HG03097 (cell line): ENCODE data around the gene DCTPP1.
"Not testable (repeated sequence)": the region's sequence is repeated elsewhere in the genome, so short reads cannot be mapped to it uniquely, and the experiment has no call there.

Source experiments
- ATAC-seq: cut with Tn5 transposase; IDR thresholded peaks from one replicate; pipeline ENCODE4 v1.9.1; 2021; ENCODE audit not compliant: unreplicated experiment, low FRiP score

DCTPP1 gene

DNA sequence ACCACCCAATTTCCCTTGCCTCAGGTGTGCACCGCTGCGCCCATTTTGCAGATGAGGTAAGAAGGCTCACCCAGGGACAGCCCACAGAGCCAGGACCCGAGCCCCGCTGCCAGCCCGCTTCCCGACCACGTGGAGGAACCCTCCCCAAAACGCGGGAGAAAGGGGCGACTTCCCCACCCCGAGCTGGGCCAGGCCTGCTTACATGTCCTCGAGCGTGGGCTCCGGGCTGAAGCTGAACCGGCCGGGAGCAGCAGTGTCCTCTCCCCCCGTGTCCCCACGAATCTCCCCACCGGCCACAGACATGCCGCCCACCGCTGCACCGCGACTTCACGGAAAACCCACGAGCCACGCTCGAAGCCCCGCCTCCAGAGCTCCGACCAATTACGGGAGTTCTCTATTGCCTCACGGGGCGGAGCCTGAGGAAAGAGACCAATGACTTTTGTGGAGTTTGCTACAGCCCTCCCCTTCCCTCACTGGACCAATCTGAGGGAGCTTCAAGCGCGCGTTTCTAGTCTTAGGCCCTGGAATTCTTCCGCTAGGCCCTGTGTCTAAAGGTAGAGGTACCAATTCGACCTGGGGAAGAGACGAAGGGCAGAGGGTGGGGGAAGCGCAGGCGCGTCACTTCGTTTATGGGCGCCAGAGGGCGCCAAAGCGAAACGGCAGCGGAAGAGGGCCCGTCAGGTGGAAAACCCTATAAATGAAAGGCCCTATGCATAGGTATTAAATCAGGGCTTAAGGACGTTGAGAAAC, at the start of gene DCTPP1:
TSS of gene DCTPP1 (minus strand) at position 353 of the 750 bp plus-strand sequence. CDS start at position 303, 50 bp downstream.
- ATAC-seq = peak; percentile 95

- no peak for ATAC-seq
Measured at GRCh38 chr16:30478766-30479478, 49.1 kb upstream of the DCTPP1 start.

GRCh38 chr16:30477773-30478172, 47.9 kb upstream of the DCTPP1 start:
- not testable (repeated sequence) for ATAC-seq

DNA sequence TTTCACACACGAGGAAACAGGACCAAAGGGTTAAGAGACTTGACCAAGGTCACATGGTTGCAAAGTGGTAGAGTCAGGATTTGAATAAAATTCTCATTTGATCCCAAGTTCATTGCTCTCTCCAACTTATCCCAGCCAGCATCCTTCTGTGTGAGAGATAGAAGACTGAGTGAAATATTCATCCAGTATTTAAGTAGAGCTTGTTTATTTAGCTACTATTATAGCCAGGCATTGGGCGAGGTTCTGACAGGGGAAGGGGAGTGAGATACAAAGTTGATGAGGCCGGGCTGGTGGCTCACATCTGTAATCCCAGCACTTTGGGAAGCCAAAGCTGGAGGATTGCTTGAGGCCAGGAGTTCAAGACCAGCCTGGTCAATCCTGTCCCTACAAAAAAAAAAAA, 47.2 kb upstream of the DCTPP1 start:
- no peak for ATAC-seq

GRCh38 chr16:30474684-30475083, 44.9 kb upstream of the DCTPP1 start:
- no peak for ATAC-seq

DNA sequence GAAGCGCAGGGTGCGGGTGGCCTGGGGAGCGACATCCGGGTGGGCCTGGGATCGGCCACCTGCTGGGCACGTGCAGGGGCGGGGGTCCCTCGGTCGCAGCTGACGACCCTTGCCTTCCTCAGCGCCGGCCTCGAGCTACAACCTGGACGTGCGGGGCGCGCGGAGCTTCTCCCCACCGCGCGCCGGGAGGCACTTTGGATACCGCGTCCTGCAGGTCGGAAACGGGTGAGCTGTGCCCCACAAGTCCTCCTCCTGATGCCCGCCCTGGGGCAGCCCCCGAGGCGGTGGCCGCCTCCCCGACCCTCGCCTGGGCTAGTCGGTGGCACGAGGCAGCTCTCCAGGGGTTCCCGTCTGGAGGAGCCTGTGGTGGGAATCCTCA, 44.2 kb upstream of the DCTPP1 start:
- no peak for ATAC-seq

DNA sequence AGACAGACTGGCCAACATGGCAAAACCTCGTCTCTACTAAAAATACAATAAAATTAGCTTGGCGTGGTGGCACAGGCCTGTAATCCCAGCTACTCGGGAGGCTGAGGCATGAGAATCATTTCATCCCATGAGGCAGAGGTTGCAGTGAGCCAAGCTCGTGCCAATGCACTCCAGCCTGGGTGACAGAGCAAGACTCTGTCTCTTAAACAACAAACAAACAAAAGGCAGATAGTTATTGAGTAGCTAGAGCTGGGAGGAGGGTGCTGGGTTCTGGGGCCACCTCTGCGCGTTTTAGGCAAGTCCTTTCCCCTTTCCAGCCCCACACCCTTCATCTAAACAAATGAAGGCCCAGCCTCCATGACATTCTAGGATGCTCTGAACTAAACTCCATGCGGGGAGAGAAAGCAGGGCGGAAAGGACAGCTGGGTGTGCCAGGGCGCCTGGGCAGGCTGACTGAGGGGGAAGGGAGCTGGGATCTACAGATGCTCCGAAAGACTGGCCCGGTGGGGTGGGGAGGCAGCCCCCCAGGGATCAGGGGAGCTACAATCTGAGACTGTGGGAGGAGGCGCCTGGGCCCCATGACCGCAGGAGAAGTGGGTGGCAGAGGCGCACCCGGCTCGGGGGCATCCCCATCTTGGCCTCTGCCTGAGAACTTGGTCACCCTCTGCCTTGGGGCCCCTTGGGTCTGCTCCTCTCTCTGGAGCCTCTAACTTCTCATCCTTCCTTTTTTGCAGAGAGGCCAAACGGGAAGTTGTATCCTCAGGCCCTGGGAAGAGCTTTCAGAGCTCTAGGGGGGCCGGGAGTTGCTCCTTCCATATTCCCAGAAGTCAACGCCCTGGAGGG, 43.6 kb upstream of the DCTPP1 start:
- ATAC-seq = no peak

DNA sequence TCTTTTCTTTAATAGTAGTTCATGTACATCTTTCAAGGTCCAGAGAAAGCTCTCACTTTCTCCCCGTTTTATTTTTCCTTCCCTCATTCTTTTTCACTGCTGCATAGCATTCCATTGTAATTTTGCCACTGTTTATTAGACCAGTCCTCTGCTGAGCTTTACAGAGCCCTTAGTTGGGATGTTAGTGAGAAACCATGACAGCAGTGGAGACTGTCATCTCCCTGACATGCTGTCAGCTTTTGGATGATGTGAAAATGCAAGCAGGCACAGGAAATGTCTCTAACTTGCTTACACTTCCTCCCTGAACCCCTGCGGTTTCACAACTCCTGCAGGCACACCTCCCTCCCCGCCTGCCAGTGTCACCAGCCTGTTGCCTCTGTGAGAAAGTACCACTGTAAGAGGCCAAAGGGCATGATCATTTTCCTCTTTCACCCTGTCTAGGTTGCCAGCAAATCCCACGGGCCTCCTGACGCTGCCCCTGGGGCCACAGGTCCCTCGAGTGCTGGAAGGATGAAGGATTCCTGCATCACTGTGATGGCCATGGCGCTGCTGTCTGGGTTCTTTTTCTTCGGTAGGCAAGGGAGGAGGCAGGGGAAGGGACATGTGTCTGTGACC, 42.6 kb upstream of the DCTPP1 start, which contains the start of gene ITGAL:
TSS of gene ITGAL (plus strand) at position 415 of the 615 bp plus-strand sequence. CDS start at position 511, 96 bp downstream.
- ATAC-seq = peak; percentile 57

- ATAC-seq = no peak
Measured at GRCh38 chr16:30470632-30470995, 40.8 kb upstream of the DCTPP1 start.

DNA sequence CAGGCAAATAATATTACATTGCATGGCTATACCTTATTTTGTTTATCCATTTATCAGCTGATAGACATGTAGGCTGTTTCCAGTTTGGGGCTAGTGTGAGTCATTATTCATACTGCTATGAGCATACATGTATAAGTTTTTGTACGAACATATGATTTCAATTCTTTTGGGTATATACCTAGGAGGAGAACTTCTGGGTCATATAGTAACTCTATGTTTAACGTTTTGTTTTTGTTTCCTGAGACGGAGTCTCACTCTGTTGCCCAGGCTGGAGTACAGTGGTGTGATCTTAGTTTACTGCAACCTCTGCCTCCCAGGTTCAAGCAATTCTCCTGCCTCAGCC, 40.3 kb upstream of the DCTPP1 start:
- no peak for ATAC-seq

DNA sequence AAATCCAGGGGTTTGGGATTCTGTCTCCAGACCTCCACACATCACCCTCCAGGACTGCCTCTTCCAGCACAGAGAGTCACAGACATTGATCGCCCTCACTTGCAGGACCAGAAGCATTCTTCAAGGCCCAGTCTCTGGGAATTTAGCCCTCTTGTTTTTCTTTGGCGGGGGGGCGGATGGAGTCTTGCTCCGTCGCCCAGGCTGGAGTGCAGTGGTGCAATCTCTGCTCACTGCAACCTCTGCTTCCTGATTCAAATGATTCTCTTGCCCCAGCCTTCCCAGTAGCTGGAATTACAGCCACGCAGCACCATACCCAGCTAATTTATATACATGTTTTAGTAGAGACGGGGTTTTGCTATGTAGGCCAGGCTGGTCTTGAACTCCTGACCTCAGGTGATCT, 34.2 kb upstream of the DCTPP1 start:
- no peak for ATAC-seq

- not testable (repeated sequence) for ATAC-seq
Measured at GRCh38 chr16:30461426-30461825, 31.6 kb upstream of the DCTPP1 start.

DNA sequence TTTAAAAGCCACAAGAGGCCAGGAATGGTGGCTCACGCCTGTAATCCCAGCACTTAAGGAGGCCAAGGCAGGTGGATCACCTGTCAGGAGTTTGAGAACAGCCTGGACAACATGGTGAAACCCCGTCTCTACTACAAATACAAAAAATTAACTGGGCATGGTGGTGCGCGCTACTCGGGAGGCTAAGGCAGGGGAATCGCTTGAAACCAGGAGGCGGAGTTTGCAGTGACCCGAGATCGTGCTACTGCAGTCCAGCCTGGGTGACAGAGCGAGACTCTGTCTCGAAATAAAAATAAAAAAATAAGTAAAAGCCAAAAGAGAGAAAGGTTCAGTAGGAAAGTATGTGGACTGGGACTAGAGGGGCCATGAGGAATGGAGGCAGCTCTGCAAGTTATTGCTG, 29.6 kb upstream of the DCTPP1 start:
- no peak for ATAC-seq

DNA sequence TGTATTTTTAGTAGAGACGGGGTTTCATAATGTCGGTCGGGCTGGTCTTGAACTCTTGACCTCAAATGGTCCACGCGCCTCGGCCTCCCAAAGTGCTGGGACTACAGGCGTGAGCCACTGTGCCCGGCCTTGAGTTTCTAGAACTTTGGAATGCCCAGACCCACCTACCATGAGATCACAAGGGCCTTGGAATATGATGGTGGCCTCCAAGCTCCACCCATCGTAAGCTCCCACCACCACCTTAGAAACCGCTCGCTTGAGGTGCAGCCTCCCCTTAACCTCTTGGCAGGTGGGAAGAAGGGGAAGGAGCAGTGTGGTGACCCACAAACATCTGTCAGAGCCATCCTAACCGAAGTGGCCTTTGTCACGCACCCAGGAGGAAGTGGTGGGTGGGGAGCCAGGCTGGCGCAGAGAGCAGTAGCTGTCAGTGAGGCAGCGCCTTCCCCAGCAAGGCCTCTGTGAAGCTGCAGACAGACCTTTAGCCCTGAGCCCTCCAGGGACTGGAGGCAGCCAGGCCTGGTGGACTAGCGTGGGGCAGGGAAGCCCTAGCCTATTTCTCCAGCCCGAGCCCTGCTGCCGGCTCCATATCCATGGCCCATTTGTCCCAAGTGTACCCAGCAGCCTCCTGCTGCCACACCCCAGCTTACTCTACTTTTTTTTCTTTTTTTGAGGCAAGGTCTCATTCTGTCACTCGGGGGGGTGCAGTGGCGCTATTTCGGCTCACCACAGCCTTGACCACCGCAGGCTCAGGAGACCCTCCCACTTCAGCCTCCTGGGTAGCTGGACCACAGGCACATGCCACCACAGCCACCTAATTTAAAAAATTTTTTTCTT, 28.9 kb upstream of the DCTPP1 start:
- peak; percentile 87 for ATAC-seq

DNA sequence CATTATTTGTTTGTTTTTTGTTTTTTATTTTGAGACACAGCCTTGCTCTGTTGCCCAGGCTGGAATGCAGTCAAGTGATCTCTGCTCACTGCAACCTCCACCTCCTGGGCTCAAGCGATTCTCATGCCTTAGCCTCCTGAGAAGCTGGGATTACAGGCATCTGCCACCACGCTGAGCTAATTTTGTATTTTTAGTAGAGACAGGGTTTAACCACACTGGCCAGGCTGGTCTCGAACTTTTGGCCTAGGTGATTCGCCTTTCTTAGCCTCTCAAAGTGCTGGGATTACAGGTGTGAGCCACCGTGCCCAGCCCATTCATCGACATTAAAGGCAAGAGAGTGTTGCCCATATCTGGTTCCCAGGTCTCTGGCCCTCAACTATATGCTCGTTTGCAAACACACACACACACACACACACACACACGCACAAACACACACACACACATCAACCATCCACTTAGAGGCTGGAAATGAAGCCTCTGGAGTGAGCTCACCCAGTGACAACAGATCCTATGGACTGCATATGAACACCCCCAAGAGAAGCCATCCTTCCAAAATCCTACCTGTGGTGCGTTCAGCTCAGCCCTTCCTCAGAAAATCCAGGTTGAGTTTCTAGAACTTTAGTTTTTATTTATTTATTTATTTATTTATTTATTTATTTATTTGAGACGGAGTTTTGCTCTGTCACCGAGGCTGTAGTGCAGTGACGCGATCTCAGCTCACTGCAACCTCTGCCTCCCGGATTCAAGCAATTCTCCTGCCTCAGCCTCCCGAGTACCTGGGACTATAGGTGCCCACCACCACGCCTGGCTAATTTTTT, 28.1 kb upstream of the DCTPP1 start:
- ATAC-seq = no peak

- ATAC-seq = no peak
Measured at GRCh38 chr16:30457256-30457655, 27.4 kb upstream of the DCTPP1 start.

DNA sequence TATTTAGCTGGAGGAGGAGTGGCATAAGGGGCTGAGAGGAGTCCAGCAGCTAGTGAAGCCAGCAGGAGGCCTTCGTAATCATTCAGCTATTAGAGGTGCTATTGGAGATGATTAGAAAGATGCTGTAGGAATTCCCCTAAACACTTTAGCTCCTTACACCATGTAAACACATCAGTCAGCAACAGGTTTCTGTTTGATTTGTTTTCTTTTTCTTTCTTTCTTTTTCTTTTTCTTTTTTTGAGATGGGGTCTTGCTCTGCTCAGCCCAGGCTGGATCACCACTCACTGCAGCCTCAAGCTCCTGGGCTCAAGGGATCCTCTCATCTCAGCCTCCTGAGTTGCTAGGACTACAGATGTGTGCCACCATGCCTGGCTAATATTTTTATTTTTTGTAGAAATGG, 26.5 kb upstream of the DCTPP1 start:
- ATAC-seq = no peak

DNA sequence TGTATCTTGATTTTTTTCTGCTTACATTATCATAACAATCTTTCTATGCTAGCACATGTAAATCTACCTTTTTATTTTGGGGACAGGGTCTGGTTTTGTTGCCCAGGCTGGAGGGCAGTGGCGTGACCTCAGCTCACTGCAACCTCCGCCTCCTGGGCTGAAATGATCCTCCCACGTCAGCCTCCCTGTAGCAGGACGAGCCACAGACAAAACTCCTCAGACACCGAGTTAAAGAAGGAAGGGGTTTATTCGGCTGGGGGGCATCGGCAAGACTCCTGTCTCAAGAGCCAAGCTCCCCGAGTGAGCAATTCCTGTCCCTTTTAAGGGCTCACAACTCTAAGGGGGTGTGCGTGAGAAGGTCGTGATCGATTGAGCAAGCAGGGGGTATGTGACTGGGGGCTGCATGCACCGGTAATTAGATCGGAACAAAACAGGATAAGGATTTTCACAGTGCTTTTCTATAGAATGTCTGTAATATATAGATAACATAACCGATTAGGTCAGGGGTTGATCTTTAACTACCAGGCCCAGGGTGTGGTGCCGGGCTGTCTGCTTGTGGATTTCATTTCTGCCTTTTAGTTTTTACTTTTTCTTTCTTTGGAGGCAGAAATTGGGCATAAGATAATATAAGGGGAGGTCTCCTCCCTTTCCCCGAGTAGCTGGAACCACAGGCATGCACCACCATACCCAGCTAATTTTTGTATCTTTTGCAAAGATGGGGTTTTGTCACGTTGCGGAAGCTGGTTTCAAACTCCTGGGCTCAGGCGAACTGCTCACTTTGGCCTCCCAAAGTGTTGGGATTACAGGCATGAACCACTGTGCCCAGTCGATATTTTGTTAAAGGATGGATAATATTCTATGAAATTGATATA, 23.1 kb upstream of the DCTPP1 start:
- not testable (repeated sequence) for ATAC-seq
